Mesenchymal stem cell (in vitro differentiated cells and primary cell): Measurements from ENCODE around the gene ADAM22.

Source experiments
- DNase-seq: peaks from one replicate; pipeline ENCODE4 v3.0.0-alpha.2; 2013
- H2AFZ ChIP-seq: one replicate; pipeline ENCODE4 v1.6.1; 2013; ENCODE audit warnings: low read depth, mild to moderate bottlenecking, control low read depth, inconsistent platforms, low read length, moderate library complexity
- H2AK5ac ChIP-seq: 2 replicates; pipeline ENCODE4 v1.6.1; 2013; ENCODE audit warnings: low read length, moderate library complexity, mild to moderate bottlenecking, inconsistent platforms; ENCODE audit not compliant: severe bottlenecking
- H2BK120ac ChIP-seq: one replicate; pipeline ENCODE4 v1.6.1; 2013; ENCODE audit warnings: low read depth, mild to moderate bottlenecking, inconsistent platforms, low read length, moderate library complexity
- H2BK12ac ChIP-seq, 2 experiments: one replicate each; pipeline ENCODE4 v1.6.1; 2013; ENCODE audit warnings: inconsistent platforms in 2 of 2, low read length in 2 of 2, mild to moderate bottlenecking in 2 of 2, moderate library complexity in 2 of 2, control low read depth in 1 of 2
- H2BK15ac ChIP-seq: one replicate; pipeline ENCODE4 v1.6.1; 2013; ENCODE audit warnings: mild to moderate bottlenecking, low read depth, inconsistent platforms; ENCODE audit not compliant: poor library complexity, severe bottlenecking
- H2BK5ac ChIP-seq: 2 replicates; pipeline ENCODE4 v1.6.1; 2013; ENCODE audit warnings: low read depth, mild to moderate bottlenecking, low read length, control low read depth, inconsistent platforms; ENCODE audit not compliant: poor library complexity, severe bottlenecking
- H3K14ac ChIP-seq, 2 experiments: one replicate each; pipeline ENCODE4 v1.6.1; 2013; ENCODE audit warnings: inconsistent platforms in 2 of 2, low read length in 2 of 2, control low read depth in 1 of 2, mild to moderate bottlenecking in 1 of 2, moderate library complexity in 1 of 2
- H3K18ac ChIP-seq, 2 experiments: one replicate each; pipeline ENCODE4 v1.6.1; 2013; ENCODE audit warnings: inconsistent platforms in 2 of 2, low read length in 2 of 2, control low read depth in 1 of 2, low read depth in 1 of 2, mild to moderate bottlenecking in 1 of 2
- H3K23ac ChIP-seq, 2 experiments: one replicate each; pipeline ENCODE4 v1.6.1; 2013; ENCODE audit warnings: inconsistent platforms in 2 of 2, low read length in 2 of 2, mild to moderate bottlenecking in 2 of 2, moderate library complexity in 2 of 2, control low read depth in 1 of 2
- H3K27ac ChIP-seq: 2 replicates; pipeline ENCODE4 v1.5.1; 2013; ENCODE audit warnings: mild to moderate bottlenecking, moderate library complexity, low read length, control low read depth, inconsistent platforms; ENCODE audit not compliant: poor library complexity, severe bottlenecking
- H3K27me3 ChIP-seq, 2 experiments: 2 replicates each; pipeline versions ENCODE4 v1.6.1 to v1.7.0; 2013; ENCODE audit warnings: low read length in 2 of 2, mild to moderate bottlenecking in 2 of 2, moderate library complexity in 2 of 2, control low read depth in 1 of 2, inconsistent platforms in 1 of 2; ENCODE audit not compliant: control insufficient read depth in 1 of 2, insufficient read depth in 1 of 2
- H3K36me3 ChIP-seq, 2 experiments: 2 replicates each; pipeline versions ENCODE4 v1.6.1 to v1.7.0; 2013; ENCODE audit warnings: low read length in 2 of 2, control low read depth in 1 of 2, inconsistent platforms in 1 of 2, low read depth in 1 of 2, mild to moderate bottlenecking in 1 of 2; ENCODE audit not compliant: insufficient read depth in 2 of 2, control insufficient read depth in 1 of 2
- H3K4ac ChIP-seq, 2 experiments: one replicate each; pipeline ENCODE4 v1.6.1; 2013; ENCODE audit warnings: inconsistent platforms in 2 of 2, low read length in 2 of 2, mild to moderate bottlenecking in 2 of 2, moderate library complexity in 2 of 2, control low read depth in 1 of 2, low read depth in 1 of 2
- H3K4me1 ChIP-seq: 2 replicates; pipeline ENCODE4 v1.6.1; 2013; ENCODE audit warnings: low read depth, low read length, control low read depth; ENCODE audit not compliant: control insufficient read depth, insufficient read depth
- H3K4me2 ChIP-seq: 2 replicates; pipeline ENCODE4 v1.6.1; 2013; ENCODE audit warnings: low read length, mild to moderate bottlenecking, inconsistent platforms; ENCODE audit not compliant: poor library complexity, severe bottlenecking
- H3K4me3 ChIP-seq, 2 experiments: 2 replicates each; pipeline versions ENCODE4 v1.5.1 to v1.7.0; 2013; ENCODE audit warnings: low read length in 2 of 2, mild to moderate bottlenecking in 2 of 2, control low read depth in 1 of 2, low read depth in 1 of 2; ENCODE audit not compliant: insufficient read depth in 1 of 2
- H3K79me1 ChIP-seq: replicated peaks from 2 replicates; pipeline ENCODE4 v1.6.1; 2013; ENCODE audit warnings: mild to moderate bottlenecking, control low read depth, low read length, inconsistent platforms; ENCODE audit not compliant: poor library complexity, severe bottlenecking
- H3K9ac ChIP-seq: 2 replicates; pipeline ENCODE4 v1.7.0; 2013; ENCODE audit warnings: mild to moderate bottlenecking, low read length, moderate library complexity
- H3K9me3 ChIP-seq: 2 replicates; pipeline ENCODE4 v1.7.0; 2013; ENCODE audit warnings: mild to moderate bottlenecking, low read length; ENCODE audit not compliant: control insufficient read depth
- H4K8ac ChIP-seq: one replicate; pipeline ENCODE4 v1.6.1; 2013; ENCODE audit warnings: inconsistent platforms, mild to moderate bottlenecking, low read length, moderate library complexity
- H4K91ac ChIP-seq: one replicate; pipeline ENCODE4 v1.6.1; 2013; ENCODE audit warnings: mild to moderate bottlenecking, low read length, inconsistent platforms
- WGBS: methylation state at CpG from one replicate; pipeline ENCODE4 v1.1.7; 2013; ENCODE audit warnings: mixed read lengths; 5-methylcytosine and 5-hydroxymethylcytosine counted together

Gene ADAM22

DNA sequence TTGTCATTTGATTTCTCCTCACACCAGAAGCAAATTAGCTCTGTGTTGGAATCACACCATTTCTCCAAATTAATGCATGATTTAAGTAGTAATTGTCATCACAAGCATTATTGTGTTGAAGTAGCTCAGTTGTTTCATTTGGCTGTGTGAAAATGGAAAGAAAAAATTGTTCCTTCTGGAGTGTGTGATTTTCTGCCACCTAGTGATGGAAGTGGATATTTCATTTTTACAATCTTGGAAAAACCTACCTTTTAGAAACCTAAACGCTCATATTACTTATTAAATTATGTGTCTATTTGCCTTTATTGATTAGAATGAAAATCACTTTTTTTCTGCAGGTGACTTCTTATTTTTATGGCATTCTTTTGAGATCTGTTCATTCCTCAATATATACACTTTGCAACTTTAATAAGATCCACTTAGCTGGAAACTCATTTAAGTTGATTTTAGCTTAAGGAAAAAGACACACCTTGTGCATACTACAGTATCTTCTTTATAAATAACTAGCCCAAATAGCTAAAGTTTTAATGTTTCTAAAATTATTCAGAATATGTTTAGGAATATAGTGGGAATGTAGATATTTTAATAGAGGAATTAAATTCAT is 235.8 kb downstream of the ADAM22 start:
- WGBS: no CpG with 5 or more reads among the region's 1 CpG
- H2BK12ac ChIP-seq: no peak overlapping the region
- no peaks in the 10 kb centered on the region for H3K4me1 ChIP-seq
- H2BK5ac ChIP-seq: no peak overlapping the region
- H3K27ac ChIP-seq: no peak overlapping the region
- no peak overlapping the region for H3K14ac ChIP-seq
- H3K4ac ChIP-seq: no peak overlapping the region
- H2AK5ac ChIP-seq: no peak overlapping the region
- H4K91ac ChIP-seq: no peak overlapping the region
- H3K9me3 ChIP-seq: no peaks in the 10 kb centered on the region
- H2BK15ac ChIP-seq: no peak overlapping the region
- H3K4me2 ChIP-seq: no peak overlapping the region
- peak; percentile 16 for DNase-seq
- no peak overlapping the region for H3K9ac ChIP-seq
- H2AFZ ChIP-seq: no peak overlapping the region
- H3K4me3 ChIP-seq: no peak overlapping the region
- H3K36me3 ChIP-seq: no peaks in the 10 kb centered on the region
- H3K27me3 ChIP-seq: no peaks in the 10 kb centered on the region
- no peak overlapping the region for H4K8ac ChIP-seq
- no peak overlapping the region for H2BK120ac ChIP-seq
- H3K23ac ChIP-seq: no peak overlapping the region
- no peak overlapping the region for H3K18ac ChIP-seq
- no peaks in the 10 kb centered on the region for H3K79me1 ChIP-seq

DNA sequence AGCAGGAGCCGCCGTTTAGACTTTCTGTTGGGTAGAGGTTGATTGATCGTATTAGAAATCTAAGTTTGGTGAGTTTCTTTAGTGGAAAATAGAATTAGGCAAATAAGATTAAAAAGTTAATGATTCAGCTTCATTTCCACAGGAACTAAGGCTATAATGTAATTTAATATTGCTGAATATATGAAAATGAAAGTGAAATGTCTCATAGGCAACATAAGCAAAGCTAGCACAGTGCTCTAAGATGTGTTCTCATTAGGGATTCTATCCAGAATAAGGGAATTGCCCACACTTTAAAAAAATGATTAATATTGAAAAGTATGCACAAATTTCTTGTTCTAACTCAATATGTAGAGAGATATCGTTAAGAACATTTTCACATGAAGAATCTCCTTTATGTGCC is 238.8 kb downstream of the ADAM22 start:
- Histone ChIP-seq H4K91ac (no peak overlapping the region), H4K8ac (no peak overlapping the region), H3K4me3 (no peak overlapping the region), H3K14ac (no peak overlapping the region), H3K23ac (no peak overlapping the region), H3K9ac (no peak overlapping the region), H2BK5ac (no peak overlapping the region), H2BK15ac (no peak overlapping the region), H3K79me1 (no peaks in the 10 kb centered on the region), H2AK5ac (no peak overlapping the region), H3K4ac (no peak overlapping the region), H2BK120ac (no peak overlapping the region), H3K18ac (no peak overlapping the region), H2AFZ (no peak overlapping the region), H2BK12ac (no peak overlapping the region), H3K36me3 (no peaks in the 10 kb centered on the region), H3K9me3 (no peaks in the 10 kb centered on the region), H3K4me2 (no peak overlapping the region), H3K4me1 (no peaks in the 10 kb centered on the region), H3K27me3 (no peaks in the 10 kb centered on the region), H3K27ac (no peak overlapping the region)
- DNase-seq: no peak
- 100% methylated on average over 3 of the region's 4 CpGs for WGBS

DNA sequence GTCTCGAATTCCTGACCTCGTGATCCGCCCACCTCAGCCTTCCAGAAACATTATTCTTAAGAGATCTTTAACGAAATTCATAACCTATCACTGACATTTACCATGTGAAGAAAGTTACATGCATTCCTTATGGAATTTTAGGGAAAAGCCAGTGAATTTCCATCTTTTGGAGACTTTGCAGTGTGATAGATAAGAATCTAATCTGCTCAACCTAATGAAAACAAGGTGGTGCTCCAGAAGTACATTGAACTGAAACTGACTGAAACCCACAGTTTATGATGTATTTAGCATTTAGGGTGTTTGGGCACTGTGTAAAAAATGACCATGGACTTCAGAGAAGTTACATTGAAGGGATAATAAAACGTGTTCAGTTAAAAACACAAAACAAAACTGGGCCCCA is 242.1 kb downstream of the ADAM22 start:
- Histone ChIP-seq H3K9me3 (no peaks in the 10 kb centered on the region), H4K8ac (no peak overlapping the region), H2AFZ (no peak overlapping the region), H3K4me3 (no peak overlapping the region), H4K91ac (no peak overlapping the region), H2BK120ac (no peak overlapping the region), H3K14ac (no peak overlapping the region), H3K27ac (no peak overlapping the region), H3K18ac (no peak overlapping the region), H2AK5ac (no peak overlapping the region), H3K9ac (no peak overlapping the region), H3K23ac (no peak overlapping the region), H2BK12ac (no peak overlapping the region), H3K4me1 (no peaks in the 10 kb centered on the region), H2BK5ac (no peak overlapping the region), H3K4me2 (no peak overlapping the region), H3K4ac (no peak overlapping the region), H3K79me1 (no peaks in the 10 kb centered on the region), H3K27me3 (no peaks in the 10 kb centered on the region), H3K36me3 (no peaks in the 10 kb centered on the region), H2BK15ac (no peak overlapping the region)
- 100% methylated on average over 1 of the region's 5 CpGs for WGBS
- DNase-seq: no peak

DNA sequence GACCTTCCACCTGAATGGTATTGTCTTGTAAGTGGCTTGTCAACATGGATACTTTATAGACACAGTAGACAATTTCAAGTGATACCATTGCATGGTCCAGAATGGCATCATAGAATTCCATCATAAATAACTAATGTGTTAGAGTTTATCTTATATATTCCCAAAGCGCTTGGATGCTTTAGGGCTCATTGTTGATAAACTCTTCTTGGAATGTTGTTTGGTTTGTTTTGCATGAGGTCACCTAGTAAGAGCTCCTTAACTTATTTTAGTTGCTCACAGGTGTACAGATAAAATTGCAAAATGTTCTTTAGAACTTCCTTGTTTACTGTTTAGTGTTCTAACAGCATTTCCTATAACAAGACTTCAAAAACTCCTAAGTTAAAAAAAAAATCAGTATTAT is 249.0 kb downstream of the ADAM22 start:
- H2BK15ac ChIP-seq: no peak overlapping the region
- no peak overlapping the region for H3K23ac ChIP-seq
- H3K36me3 ChIP-seq: no peaks in the 10 kb centered on the region
- DNase-seq: no peak
- no peak overlapping the region for H3K18ac ChIP-seq
- H3K27me3 ChIP-seq: no peaks in the 10 kb centered on the region
- no peak overlapping the region for H3K27ac ChIP-seq
- no peaks in the 10 kb centered on the region for H3K4me1 ChIP-seq
- no peak overlapping the region for H3K4me3 ChIP-seq
- H3K14ac ChIP-seq: no peak overlapping the region
- H3K79me1 ChIP-seq: no peaks in the 10 kb centered on the region
- H3K9me3 ChIP-seq: no peaks in the 10 kb centered on the region
- H2AK5ac ChIP-seq: no peak overlapping the region
- no peak overlapping the region for H3K4me2 ChIP-seq
- no peak overlapping the region for H4K91ac ChIP-seq
- H3K9ac ChIP-seq: no peak overlapping the region
- no peak overlapping the region for H2BK12ac ChIP-seq
- no peak overlapping the region for H3K4ac ChIP-seq
- no CpG with 5 or more reads among the region's 1 CpG for WGBS
- H2BK120ac ChIP-seq: no peak overlapping the region
- H2AFZ ChIP-seq: no peak overlapping the region
- H4K8ac ChIP-seq: no peak overlapping the region
- no peak overlapping the region for H2BK5ac ChIP-seq
